GDM1 (cell line): ENCODE results near the gene FAM72B.
"Not testable (repeated sequence)": the region's sequence is repeated elsewhere in the genome, so short reads cannot be mapped to it uniquely, and the experiment has no call there.

Source experiments
- DNase-seq: peaks from one replicate; lab custom pipeline; 2025; lab: John Stamatoyannopoulos, UW

The FAM72B gene

GRCh38 chr1:121152788-121153187 is 31.4 kb downstream of the FAM72B start:
- DNase-seq = not testable (repeated sequence)

DNA sequence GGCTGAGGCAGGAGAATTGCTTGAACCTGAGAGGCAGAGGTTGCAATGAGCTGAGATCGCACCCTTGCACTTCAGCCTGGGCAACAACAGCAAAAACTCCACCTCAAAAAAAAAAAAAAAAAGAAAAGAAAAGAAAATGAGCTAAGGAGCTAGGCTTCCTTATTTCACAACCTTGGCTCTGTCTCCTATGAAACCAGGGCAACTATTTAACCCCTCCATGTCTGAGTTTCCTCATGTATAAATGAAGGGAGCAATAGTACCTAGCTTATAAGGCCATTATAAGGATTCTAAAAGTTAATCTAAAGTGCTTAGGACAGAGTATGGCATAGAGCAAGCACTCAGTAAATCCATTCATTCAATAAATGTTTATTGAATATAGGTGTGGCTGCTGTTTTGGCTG is 32.8 kb downstream of the FAM72B start:
- not testable (repeated sequence) for DNase-seq

- DNase-seq = not testable (repeated sequence)
Measured at GRCh38 chr1:121148489-121149190, 35.5 kb downstream of the FAM72B start.

DNA sequence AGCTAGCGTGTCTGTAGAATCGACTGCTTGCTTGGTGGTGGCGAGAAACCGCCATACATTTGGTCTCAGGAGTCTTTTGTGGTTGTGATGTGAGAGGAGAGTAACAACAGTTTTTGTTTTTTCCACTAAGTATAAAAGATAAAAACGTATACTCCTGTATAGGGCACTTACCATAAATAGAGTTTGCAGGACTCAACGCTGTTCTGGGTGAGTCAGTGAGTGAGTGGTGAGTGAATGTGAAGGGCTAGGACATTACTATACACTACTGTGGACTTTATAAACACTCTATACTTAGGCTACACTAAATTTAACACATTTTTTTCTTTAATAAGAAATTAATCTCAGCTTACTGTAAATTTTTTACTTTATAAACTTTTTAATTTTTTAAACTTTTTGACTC is 43.7 kb downstream of the FAM72B start:
- DNase-seq = not testable (repeated sequence)

DNA sequence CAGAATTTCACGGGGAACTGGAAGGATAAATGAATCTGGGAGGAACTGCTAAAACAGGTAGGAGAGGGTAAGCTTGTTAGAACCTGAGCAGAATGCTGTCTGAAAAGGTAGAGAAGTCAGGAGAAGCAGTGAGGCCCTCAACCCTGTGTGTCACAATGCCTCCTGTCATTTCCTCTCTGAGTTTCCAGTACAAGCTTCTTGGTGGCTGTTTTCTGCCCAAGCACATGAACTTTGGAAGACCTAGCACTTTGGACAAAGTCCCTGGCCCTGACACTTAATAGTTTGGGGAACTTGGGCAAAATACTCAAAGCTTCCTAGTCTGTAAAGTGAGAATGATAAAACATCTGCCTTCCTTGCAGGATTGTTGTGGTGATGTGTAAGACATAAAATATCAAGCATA is 52.6 kb downstream of the FAM72B start:
- DNase-seq = not testable (repeated sequence)

DNA sequence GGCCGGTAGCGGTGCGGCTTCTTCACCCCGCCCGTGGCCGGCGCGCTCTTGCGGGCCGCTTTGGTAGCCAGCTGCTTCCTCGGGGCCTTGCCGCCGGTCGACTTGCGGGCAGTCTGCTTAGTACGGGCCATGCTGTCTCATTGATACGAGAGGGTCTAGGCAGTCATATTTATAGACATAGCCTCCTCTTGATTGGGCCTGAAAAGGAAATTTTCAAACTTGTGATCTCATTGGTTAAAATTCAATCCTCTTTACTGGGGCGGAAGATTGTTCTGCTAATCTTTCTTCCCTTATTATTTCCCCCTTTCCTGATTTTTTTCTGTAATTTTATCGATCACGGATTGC is 65.7 kb downstream of the FAM72B start:
- not testable (repeated sequence) for DNase-seq
